Mucosa of gallbladder (tissue), 1 donor: ENCODE data around the gene DDX21. TPM values are rescaled to one million over a fixed set of nuclear protein-coding genes. Genes with fewer than 3 reads are reported as not detected.
"Not testable (repeated sequence)": the region's sequence is repeated elsewhere in the genome, so short reads cannot be mapped to it uniquely, and the experiment has no call there.

ENCODE experiments used
- DNase-seq: peaks from one replicate; pipeline ENCODE4 v3.0.0-alpha.2; 2020; ENCODE audit warnings: low spot score
- total RNA-seq: library from RNA; stranded (reverse); gene quantifications from one replicate; pipeline ENCODE4 v1.2.1, GENCODE V29; 2021
- donor health status: DM: no; HTN: no; CAD: no.

The DDX21 gene
- total RNA-seq, 1 donor from 2014 or later: 28.2 TPM

DNA sequence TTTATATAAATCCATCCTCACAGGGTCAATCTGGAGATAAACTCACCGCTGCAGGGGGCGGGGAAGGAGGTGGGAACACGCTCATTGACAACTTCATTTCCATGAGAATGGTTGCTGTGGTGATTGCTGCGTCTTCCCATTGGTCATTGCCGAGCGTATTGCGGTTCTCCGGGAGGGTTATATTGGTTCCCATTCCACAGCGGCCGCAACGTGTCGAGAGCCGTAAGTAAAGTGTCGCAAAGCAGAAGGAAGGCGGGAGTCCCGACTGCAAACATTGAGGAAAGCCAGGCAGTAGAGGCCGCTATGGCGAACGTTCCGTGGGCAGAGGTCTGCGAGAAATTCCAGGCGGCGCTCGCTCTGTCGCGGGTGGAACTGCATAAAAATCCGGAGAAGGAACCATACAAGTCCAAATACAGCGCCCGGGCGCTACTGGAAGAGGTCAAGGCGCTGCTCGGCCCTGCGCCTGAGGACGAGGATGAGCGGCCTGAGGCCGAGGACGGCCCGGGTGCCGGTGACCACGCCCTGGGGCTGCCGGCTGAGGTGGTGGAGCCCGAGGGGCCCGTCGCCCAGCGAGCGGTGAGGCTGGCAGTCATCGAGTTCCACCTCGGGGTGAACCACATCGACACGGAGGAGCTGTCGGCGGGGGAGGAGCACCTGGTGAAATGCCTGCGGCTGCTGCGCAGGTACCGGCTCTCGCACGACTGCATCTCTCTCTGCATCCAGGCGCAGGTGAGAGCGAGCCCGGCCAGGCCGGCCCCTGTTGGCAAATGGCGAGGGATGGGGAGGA lies 32.8 kb downstream of the DDX21 start, which contains the start of gene KIFBP:
TSS of gene KIFBP (plus strand) at position 274 of the 787 bp plus-strand sequence. CDS start at position 304, 30 bp downstream.
- peak; percentile 97 for DNase-seq

DNA sequence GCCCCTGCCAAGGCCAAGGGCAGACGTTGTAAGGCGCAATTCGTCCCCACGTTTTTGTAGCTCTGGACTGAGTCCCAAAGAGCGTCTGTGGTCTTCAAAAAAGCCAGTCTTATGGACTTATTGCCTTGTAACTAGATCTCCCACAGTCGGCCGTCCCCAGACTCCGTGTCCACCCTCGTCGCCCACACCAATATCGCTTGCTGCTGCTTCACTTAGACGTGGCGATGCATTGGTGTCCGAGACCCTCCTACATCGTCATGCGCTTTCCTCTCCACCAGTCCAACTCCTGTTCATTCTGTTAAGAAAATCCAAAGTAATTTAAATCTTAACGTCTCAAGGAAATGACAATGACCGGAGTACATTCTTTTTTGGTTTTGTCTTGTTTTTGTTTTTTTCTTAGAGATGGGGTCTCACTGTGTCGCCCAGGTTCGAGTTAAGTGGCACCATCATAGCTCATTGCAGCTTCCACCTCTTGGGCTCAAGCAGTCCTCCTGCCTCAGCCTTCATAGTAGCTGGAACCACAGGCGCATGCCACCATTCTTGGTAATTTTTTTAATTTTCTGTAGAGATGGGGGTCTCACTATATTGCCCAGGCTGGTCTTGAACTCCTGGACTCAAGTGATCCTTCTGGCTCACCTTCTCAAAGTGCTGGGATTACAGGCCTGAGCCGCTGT lies 33.5 kb downstream of the DDX21 start:
- no peak for DNase-seq

- no peak for DNase-seq
These were observed 36.9 kb downstream of the DDX21 start for GRCh38 chr10:68992636-68993440.

- no peak for DNase-seq
These were observed 41.2 kb downstream of the DDX21 start for GRCh38 chr10:68997211-68997610.

DNA sequence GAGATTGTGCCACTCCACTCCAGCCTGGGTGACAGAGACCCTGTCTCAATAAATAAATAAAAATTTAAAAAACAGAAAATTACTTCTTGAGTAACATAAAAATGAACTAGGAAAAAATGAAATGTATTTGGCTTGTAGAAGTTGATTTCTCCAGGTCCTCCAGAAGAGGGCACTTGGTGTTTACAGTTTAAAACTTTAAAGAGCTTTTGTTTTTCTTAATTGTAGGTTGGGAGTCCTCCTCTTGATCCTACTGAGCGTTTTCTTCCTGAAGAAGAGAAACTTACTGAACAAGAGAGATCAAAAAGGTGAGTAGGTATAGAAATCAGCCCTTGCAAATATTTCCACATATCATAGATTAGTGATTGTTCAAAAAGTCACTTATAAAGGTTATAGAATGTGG lies 48.9 kb downstream of the DDX21 start:
- no peak for DNase-seq

DNA sequence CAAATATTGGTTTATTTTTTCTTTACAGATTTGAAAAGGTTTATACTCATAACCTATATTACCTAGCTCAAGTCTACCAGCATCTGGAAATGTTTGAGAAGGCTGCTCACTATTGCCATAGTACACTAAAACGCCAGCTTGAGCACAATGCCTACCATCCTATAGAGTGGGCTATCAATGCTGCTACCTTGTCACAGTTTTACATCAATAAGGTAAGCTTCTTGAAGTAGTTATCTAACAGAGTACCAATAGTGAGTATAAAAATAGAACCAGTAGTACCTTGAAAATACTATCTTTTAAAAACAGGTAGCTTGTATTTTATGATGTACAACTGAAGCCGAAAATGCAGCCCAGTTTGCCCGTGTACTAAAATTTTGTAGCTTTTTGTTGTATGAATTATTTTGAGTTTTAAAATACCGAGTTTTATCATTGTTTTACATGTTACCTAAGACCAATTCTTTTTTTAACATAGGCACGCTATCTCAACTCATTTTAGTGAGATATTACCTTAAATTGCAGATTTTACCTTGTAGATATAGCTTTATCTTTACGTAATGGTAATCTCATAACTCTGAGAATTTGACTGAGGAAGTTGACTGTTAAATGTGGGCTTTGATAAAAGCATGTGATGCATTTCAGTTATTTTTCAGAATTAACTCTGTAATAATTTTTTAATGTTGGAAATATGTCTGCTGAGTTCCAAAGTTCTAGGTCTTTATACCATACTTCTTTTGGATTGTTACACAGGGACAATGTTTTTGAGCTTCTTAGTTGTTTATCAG lies 49.9 kb downstream of the DDX21 start:
- no peak for DNase-seq

DNA sequence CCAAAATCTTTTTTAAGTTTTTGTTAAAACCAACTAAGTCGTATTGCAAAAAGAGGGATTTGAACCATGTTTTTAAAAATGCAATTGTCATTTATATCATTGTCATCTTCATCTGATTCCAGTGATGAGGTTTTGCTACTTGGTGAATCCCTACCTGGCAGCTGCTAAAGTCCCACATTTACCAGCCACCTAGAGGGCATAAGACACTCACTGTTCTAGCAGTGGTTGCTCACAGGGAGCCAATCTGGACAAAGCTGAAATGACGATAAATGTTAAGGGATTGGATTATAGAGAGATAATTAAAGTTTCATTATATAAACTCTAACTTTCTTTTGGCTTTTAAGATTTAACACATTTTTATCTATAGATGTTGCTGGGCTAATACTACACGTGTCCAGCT lies 51.3 kb downstream of the DDX21 start:
- DNase-seq: no peak

GRCh38 chr10:69009360-69009759 lies 53.4 kb downstream of the DDX21 start:
- no peak for DNase-seq

- no peak for DNase-seq
These were observed 54.2 kb downstream of the DDX21 start for GRCh38 chr10:69010151-69010640.

- DNase-seq: not testable (repeated sequence)
These were observed 56.8 kb downstream of the DDX21 start for GRCh38 chr10:69012778-69013177.

- DNase-seq: no peak
These were observed 58.2 kb downstream of the DDX21 start for GRCh38 chr10:69014171-69014570.

- DNase-seq: no peak
These were observed 62.6 kb downstream of the DDX21 start for GRCh38 chr10:69018613-69019012.

DNA sequence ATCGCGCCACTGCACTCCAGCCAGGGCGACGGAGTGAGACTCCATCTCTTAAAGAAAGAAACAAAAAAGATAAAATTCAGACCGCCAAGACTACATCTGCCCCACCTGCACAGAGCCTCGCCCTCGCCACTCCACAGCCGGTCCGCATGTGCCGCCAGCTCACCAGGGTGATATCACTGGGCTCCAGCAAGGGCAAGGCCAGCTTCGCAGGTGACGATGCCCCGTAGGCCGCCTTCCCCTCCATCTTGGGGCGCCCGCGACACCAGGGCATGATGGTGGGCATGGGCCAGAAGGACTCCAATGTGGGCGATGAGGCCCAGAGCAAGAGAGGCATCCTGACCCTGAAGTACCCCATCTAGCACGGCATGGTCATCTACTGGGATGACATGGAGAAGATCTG lies 66.6 kb downstream of the DDX21 start:
- no peak for DNase-seq

DNA sequence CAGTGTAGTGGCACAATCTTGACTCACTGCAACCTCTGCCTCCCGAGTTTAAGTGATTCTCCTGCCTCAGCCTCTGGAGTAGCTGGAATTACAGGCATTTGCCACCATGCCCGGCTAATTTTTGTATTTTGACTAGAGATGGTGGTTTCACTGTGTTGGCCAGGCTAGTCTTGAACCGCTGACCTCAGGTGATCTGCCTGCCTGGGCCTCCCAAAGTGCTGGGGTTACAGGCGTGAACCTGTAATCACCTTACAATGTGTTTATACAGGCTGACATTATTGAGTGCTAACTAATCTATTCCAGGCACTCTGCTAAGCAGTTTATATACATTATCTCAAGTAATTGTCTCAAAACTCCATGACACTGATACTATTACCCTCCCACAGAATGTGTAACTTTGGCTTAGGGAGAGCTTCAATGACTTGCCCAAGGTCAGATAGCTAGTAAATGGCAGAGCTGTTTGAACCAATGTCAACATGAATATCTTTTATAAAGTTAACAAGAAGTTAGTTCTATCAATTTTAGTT lies 69.5 kb downstream of the DDX21 start:
- DNase-seq: no peak

- no peak for DNase-seq
These were observed 77.3 kb downstream of the DDX21 start for GRCh38 chr10:69033256-69033655.

Other genes starting within 250 kb of the DDX21 start
- gene CCAR1, start 234.9 kb upstream of the DDX21 start, total RNA-seq: 48.1 TPM
- gene STOX1, start 128.6 kb upstream of the DDX21 start, total RNA-seq: 2.6 TPM
- gene DDX50, start 54.9 kb upstream of the DDX21 start, total RNA-seq: 30.9 TPM
- gene KIFBP, start 32.6 kb downstream of the DDX21 start, total RNA-seq: 27.7 TPM
- 91.4 TPM for gene SRGN, start 131.9 kb downstream of the DDX21 start, total RNA-seq
- gene VPS26A, start 168.0 kb downstream of the DDX21 start, total RNA-seq: 39.7 TPM
- 21.8 TPM for gene SUPV3L1, start 224.1 kb downstream of the DDX21 start, total RNA-seq